IPS-18a (cell line): Measurements from ENCODE around the gene DCC.

Source experiments
- H3K27ac ChIP-seq: one replicate; pipeline ENCODE4 v1.5.1; 2013; ENCODE audit warnings: low read length
- H3K27me3 ChIP-seq: one replicate; pipeline ENCODE4 v1.6.1; 2013; ENCODE audit warnings: mild to moderate bottlenecking, low read length; ENCODE audit not compliant: control insufficient read depth, insufficient read depth
- H3K36me3 ChIP-seq: one replicate; pipeline ENCODE4 v1.6.1; 2013; ENCODE audit warnings: low read depth, low read length; ENCODE audit not compliant: control insufficient read depth
- H3K4me1 ChIP-seq: one replicate; pipeline ENCODE4 v1.6.1; 2013; ENCODE audit warnings: low read depth, low read length; ENCODE audit not compliant: control insufficient read depth
- H3K4me3 ChIP-seq: one replicate; pipeline ENCODE4 v1.5.1; 2013; ENCODE audit warnings: low read length
- H3K9ac ChIP-seq: one replicate; pipeline ENCODE4 v1.6.1; 2013; ENCODE audit warnings: mild to moderate bottlenecking, low read length, moderate library complexity
- H3K9me3 ChIP-seq: one replicate; pipeline ENCODE4 v1.6.1; 2013; ENCODE audit warnings: low read depth, low read length; ENCODE audit not compliant: control insufficient read depth

The DCC gene

GRCh38 chr18:52829876-52830405, 489.9 kb downstream of the DCC start:
- H3K9ac ChIP-seq = no peak overlapping the region
- H3K27me3 ChIP-seq = peaks cover 55% of the 10 kb centered on the region
- H3K4me3 ChIP-seq = no peak overlapping the region
- H3K36me3 ChIP-seq = no peaks in the 10 kb centered on the region
- no peaks in the 10 kb centered on the region for H3K9me3 ChIP-seq
- H3K27ac ChIP-seq = no peak overlapping the region
- no peaks in the 10 kb centered on the region for H3K4me1 ChIP-seq

- Histone ChIP-seq H3K27ac (no peak overlapping the region), H3K4me1 (no peaks in the 10 kb centered on the region), H3K9me3 (no peaks in the 10 kb centered on the region), H3K9ac (no peak overlapping the region), H3K27me3 (no peaks in the 10 kb centered on the region), H3K4me3 (no peak overlapping the region), H3K36me3 (no peaks in the 10 kb centered on the region)
Measured at GRCh38 chr18:52844323-52844722, 504.3 kb downstream of the DCC start.

DNA sequence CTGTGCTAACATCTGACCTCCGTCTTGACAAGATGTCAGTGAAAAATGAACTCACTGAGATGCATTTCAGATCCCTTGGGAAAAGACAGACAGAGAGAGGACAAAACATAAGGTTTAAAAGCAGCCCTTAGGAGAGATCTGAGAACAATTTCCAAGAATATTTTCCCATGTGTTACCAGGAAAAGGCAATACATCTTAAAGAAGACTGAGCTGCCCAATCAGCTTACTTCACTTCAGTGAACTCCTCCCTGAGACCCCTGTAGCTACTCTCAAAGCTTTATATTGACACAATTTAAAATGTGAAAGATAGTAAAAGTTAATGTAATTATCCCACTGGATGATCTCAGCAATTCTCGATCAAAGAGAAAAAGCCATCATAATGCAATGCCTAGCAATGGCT, 505.0 kb downstream of the DCC start:
- no peaks in the 10 kb centered on the region for H3K27me3 ChIP-seq
- H3K4me3 ChIP-seq = no peak overlapping the region
- H3K9ac ChIP-seq = no peak overlapping the region
- no peaks in the 10 kb centered on the region for H3K4me1 ChIP-seq
- H3K36me3 ChIP-seq = no peaks in the 10 kb centered on the region
- no peaks in the 10 kb centered on the region for H3K9me3 ChIP-seq
- H3K27ac ChIP-seq = no peak overlapping the region

GRCh38 chr18:52850031-52850560, 510.1 kb downstream of the DCC start:
- H3K27ac ChIP-seq = no peak overlapping the region
- H3K9ac ChIP-seq = no peak overlapping the region
- no peaks in the 10 kb centered on the region for H3K9me3 ChIP-seq
- no peaks in the 10 kb centered on the region for H3K36me3 ChIP-seq
- H3K4me1 ChIP-seq = no peaks in the 10 kb centered on the region
- H3K27me3 ChIP-seq = no peaks in the 10 kb centered on the region
- no peak overlapping the region for H3K4me3 ChIP-seq

- Histone ChIP-seq H3K9me3 (no peaks in the 10 kb centered on the region), H3K27me3 (no peaks in the 10 kb centered on the region), H3K9ac (no peak overlapping the region), H3K4me3 (no peak overlapping the region), H3K4me1 (no peaks in the 10 kb centered on the region), H3K27ac (no peak overlapping the region), H3K36me3 (no peaks in the 10 kb centered on the region)
Measured at GRCh38 chr18:52861558-52861957, 521.6 kb downstream of the DCC start.

- Histone ChIP-seq H3K4me3 (no peak overlapping the region), H3K9ac (no peak overlapping the region), H3K4me1 (no peaks in the 10 kb centered on the region), H3K36me3 (no peaks in the 10 kb centered on the region), H3K9me3 (no peaks in the 10 kb centered on the region), H3K27me3 (no peaks in the 10 kb centered on the region), H3K27ac (no peak overlapping the region)
Measured at GRCh38 chr18:52869349-52869923, 529.4 kb downstream of the DCC start.

DNA sequence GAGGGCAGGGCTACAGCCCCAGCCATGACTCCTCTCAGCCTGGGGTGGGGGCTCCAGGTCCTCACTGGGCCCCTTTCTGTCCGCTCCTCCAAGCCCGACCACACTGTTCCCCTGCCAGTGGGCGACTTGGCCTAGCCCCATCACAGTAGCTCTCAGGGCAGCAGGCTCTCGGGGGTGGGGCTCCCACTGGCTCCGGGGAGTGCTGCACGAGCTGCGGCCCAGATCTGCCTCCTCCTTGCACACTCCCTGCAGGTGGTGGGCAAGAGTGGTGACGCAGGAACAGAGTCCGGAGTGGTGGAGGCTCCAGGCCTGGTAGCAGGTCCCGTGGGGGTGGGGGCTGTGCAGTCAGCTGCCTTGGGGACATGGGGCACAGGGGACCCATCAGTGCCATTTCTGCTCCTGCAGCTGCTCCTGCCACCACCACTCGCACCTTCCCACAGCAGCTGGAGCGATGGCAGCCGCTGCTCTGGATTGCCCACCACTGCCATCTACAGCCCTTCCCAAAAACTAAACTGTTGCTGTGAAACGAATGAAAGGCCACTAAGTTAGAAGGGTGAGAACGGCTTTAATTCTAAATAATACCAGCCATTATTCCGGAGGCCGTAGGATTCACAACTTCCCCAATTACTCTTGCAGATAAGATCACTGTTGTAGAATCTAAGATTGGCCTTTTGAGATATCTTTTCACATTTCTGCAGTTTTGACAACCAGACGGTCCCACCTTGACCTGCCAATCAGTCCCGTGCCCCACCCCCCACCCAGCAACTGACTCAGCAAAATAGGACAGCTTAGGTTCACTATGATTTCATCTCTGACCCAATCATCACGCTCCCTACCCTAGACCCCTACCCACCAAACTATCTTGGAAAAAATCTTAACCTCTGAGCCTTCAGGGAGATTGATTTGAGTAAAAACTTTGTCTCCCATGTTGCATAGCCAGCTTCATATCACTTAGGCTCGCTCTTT, 530.2 kb downstream of the DCC start:
- Histone ChIP-seq H3K9me3 (no peaks in the 10 kb centered on the region), H3K27me3 (no peaks in the 10 kb centered on the region), H3K4me3 (no peak overlapping the region), H3K9ac (no peak overlapping the region), H3K36me3 (no peaks in the 10 kb centered on the region), H3K4me1 (no peaks in the 10 kb centered on the region), H3K27ac (no peak overlapping the region)

GRCh38 chr18:52874774-52875173, 534.8 kb downstream of the DCC start:
- no peak overlapping the region for H3K27ac ChIP-seq
- no peaks in the 10 kb centered on the region for H3K9me3 ChIP-seq
- no peak overlapping the region for H3K4me3 ChIP-seq
- H3K4me1 ChIP-seq = no peaks in the 10 kb centered on the region
- H3K36me3 ChIP-seq = no peaks in the 10 kb centered on the region
- H3K9ac ChIP-seq = no peak overlapping the region
- H3K27me3 ChIP-seq = no peaks in the 10 kb centered on the region

- Histone ChIP-seq H3K4me3 (no peak overlapping the region), H3K27me3 (no peaks in the 10 kb centered on the region), H3K9me3 (no peaks in the 10 kb centered on the region), H3K36me3 (no peaks in the 10 kb centered on the region), H3K9ac (no peak overlapping the region), H3K27ac (no peak overlapping the region), H3K4me1 (no peaks in the 10 kb centered on the region)
Measured at GRCh38 chr18:52875725-52876124, 535.7 kb downstream of the DCC start.

DNA sequence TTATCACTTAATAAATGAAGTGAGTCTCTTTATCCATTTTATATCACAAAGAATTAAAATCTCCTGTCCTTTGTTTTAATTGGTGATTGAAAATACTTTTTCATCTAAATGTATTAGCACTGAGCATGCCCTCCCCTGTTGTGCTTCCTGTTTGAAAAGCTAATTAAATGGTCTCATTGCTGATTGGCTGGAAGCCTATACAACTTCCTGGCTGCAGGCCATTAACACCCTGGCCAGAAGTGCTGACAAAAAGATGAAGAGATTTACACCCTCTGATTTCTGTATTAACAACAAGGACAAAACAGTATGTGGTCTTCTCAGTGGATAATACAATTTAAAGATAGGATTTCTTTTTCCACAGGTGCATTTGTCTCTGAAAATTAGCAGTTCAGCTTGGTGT, 548.0 kb downstream of the DCC start:
- H3K4me3 ChIP-seq = no peak overlapping the region
- no peaks in the 10 kb centered on the region for H3K27me3 ChIP-seq
- no peaks in the 10 kb centered on the region for H3K4me1 ChIP-seq
- no peak overlapping the region for H3K9ac ChIP-seq
- H3K9me3 ChIP-seq = peaks cover 4% of the 10 kb centered on the region
- H3K36me3 ChIP-seq = no peaks in the 10 kb centered on the region
- no peak overlapping the region for H3K27ac ChIP-seq

DNA sequence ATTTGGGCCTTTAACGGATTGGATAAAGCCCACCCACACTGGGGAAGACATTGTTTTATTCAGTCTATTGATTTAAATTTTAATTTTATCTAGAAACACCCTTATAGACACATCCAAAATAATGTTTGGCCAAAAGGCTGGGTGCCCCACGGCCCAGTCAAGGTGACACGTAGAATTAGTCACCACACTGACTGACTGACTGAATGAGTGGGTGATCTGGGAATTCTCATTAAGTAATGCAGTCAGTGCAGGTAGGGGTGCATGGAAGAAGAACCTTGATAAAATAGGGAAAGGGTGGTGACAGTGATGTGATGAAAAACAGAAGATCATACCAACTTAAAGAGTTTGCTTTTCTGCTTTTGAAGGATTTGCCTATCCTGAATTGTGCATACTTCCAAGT, 554.8 kb downstream of the DCC start:
- no peaks in the 10 kb centered on the region for H3K36me3 ChIP-seq
- H3K27me3 ChIP-seq = no peaks in the 10 kb centered on the region
- no peaks in the 10 kb centered on the region for H3K9me3 ChIP-seq
- no peak overlapping the region for H3K27ac ChIP-seq
- no peak overlapping the region for H3K4me3 ChIP-seq
- H3K4me1 ChIP-seq = no peaks in the 10 kb centered on the region
- no peak overlapping the region for H3K9ac ChIP-seq
